OCI-LY3 (cell line): ENCODE measurements around the gene RNF13.
"Not testable (repeated sequence)": the region's sequence is repeated elsewhere in the genome, so short reads cannot be mapped to it uniquely, and the experiment has no call there.

Source experiments
- H2AFZ ChIP-seq: fragments of 200-600, 300-600 bp; shearing (Covaris generic); 2 replicates; pipeline ENCODE4 v1.6.0; 2014; ENCODE audit warnings: antibody characterized with exemption, low read depth, low read length
- H3K27ac ChIP-seq: fragments of 200-600, 300-600 bp; sonication (generic); 2 replicates; pipeline ENCODE4 v1.5.1; 2014; ENCODE audit warnings: mild to moderate bottlenecking, low read length, moderate library complexity, mixed read lengths
- H3K27me3 ChIP-seq: fragments of 200-600, 300-600 bp; sonication (generic); 2 replicates; pipeline ENCODE4 v1.6.1; 2014; ENCODE audit warnings: low read depth, low read length, mixed read lengths
- H3K36me3 ChIP-seq: fragments of 200-600, 300-600 bp; sonication (generic); replicated peaks from 2 replicates; pipeline ENCODE3; 2014; ENCODE audit warnings: low read depth, low read length, mixed read lengths
- H3K4me1 ChIP-seq: fragments of 300-600, 200-600 bp; sonication (generic); 2 replicates; pipeline ENCODE4 v1.6.1; 2014; ENCODE audit warnings: low read length, mixed read lengths
- H3K4me2 ChIP-seq: fragments of 200-600, 300-600 bp; sonication (generic); 2 replicates; pipeline ENCODE4 v1.6.1; 2014; ENCODE audit warnings: low read length, mixed read lengths
- H3K4me3 ChIP-seq: fragments of 300-600, 200-600 bp; sonication (generic); 2 replicates; pipeline ENCODE4 v1.5.1; 2014; ENCODE audit warnings: antibody characterized with exemption, mild to moderate bottlenecking, low read length, moderate library complexity
- H3K79me2 ChIP-seq: fragments of 300-600, 200-600 bp; shearing (Covaris generic); 2 replicates; pipeline ENCODE4 v1.6.1; 2014; ENCODE audit warnings: mild to moderate bottlenecking, low read length, mixed read lengths
- H3K9ac ChIP-seq: fragments of 300-600, 200-600 bp; shearing (Covaris generic); 2 replicates; pipeline ENCODE4 v1.6.0; 2014; ENCODE audit warnings: mild to moderate bottlenecking, low read length, moderate library complexity
- H3K9me3 ChIP-seq: fragments of 200-600, 300-600 bp; shearing (Covaris generic); 2 replicates; pipeline ENCODE4 v1.6.1; 2014; ENCODE audit warnings: low read length, mixed read lengths; ENCODE audit not compliant: insufficient read depth
- H4K20me1 ChIP-seq: fragments of 200-600, 300-600 bp; sonication (generic); 2 replicates; pipeline ENCODE4 v1.6.1; 2016; ENCODE audit warnings: low read length, mixed read lengths; ENCODE audit not compliant: insufficient read depth
- EZH2phosphoT487 ChIP-seq: fragments of 200-600 bp; shearing (Covaris generic); IDR thresholded peaks from 2 replicates; pipeline ENCODE4 v1.6.1; 2018; ENCODE audit warnings: antibody characterized with exemption, mixed run types, low read depth
- TF ChIP-seq, protein P1 (sequence below): fragments of 200-600, 300-600 bp; sonication (generic); IDR thresholded peaks from 2 replicates; pipeline ENCODE4 v1.5.1; 2014; ENCODE audit warnings: antibody characterized with exemption, low read length, low read depth

Gene RNF13

DNA sequence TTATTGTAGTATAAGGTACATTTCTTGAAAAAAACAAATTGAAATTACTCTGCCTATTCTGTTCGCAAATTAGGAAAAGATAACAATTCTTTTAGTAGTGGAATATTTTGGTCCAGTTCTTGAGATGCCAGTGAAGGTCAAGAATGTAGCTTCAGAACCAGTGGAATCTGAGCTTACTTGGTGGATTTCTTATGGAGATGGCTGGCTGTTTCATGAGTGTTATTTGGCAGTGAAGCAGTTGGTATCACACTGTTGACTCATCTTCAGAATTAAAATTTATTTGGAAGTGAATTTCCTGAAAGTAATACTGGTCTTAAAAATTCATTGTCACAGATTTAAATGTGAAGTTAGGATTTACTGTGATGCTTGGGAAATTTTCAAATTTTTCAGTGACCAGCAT is 19.1 kb downstream of the RNF13 start:
- H3K4me3 ChIP-seq: no peak overlapping the region
- H3K4me1 ChIP-seq: no peaks in the 10 kb centered on the region
- peaks cover 72% of the 10 kb centered on the region for H3K79me2 ChIP-seq
- H3K4me2 ChIP-seq: no peak overlapping the region
- TF ChIP-seq, protein P1, sequence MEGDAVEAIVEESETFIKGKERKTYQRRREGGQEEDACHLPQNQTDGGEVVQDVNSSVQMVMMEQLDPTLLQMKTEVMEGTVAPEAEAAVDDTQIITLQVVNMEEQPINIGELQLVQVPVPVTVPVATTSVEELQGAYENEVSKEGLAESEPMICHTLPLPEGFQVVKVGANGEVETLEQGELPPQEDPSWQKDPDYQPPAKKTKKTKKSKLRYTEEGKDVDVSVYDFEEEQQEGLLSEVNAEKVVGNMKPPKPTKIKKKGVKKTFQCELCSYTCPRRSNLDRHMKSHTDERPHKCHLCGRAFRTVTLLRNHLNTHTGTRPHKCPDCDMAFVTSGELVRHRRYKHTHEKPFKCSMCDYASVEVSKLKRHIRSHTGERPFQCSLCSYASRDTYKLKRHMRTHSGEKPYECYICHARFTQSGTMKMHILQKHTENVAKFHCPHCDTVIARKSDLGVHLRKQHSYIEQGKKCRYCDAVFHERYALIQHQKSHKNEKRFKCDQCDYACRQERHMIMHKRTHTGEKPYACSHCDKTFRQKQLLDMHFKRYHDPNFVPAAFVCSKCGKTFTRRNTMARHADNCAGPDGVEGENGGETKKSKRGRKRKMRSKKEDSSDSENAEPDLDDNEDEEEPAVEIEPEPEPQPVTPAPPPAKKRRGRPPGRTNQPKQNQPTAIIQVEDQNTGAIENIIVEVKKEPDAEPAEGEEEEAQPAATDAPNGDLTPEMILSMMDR: no peak
- no peak for TF ChIP-seq EZH2phosphoT487
- no peak overlapping the region for H3K9ac ChIP-seq
- H4K20me1 ChIP-seq: no peaks in the 10 kb centered on the region
- H3K27me3 ChIP-seq: no peaks in the 10 kb centered on the region
- no peak overlapping the region for H3K27ac ChIP-seq
- peaks cover 46% of the 10 kb centered on the region for H3K9me3 ChIP-seq
- H2AFZ ChIP-seq: no peak overlapping the region
- H3K36me3 ChIP-seq: peaks cover 40% of the 10 kb centered on the region

DNA sequence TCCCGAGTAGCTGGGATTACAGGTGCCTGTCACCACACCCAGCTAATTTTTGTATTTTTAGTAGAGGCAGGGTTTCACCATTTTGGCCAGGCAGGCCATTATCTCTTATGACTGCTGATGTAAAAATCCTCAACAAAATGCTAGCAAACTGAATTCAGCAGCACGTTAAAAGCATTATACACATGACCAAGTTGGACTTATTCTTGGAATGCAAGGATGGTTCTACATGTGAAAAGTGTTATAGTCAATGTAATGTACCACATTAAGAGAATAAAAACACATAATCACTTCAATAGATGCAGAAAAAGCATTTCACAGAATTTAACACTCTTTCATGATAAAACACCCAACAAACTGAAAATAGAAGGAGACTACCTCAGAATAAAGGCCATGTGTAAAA is 20.2 kb downstream of the RNF13 start:
- peaks cover 75% of the 10 kb centered on the region for H3K79me2 ChIP-seq
- H3K27me3 ChIP-seq: no peaks in the 10 kb centered on the region
- no peak overlapping the region for H2AFZ ChIP-seq
- TF ChIP-seq, protein P1: no peak
- TF ChIP-seq EZH2phosphoT487: no peak
- H3K4me2 ChIP-seq: no peak overlapping the region
- peaks cover 39% of the 10 kb centered on the region for H3K36me3 ChIP-seq
- H4K20me1 ChIP-seq: no peaks in the 10 kb centered on the region
- no peak overlapping the region for H3K4me3 ChIP-seq
- no peak overlapping the region for H3K27ac ChIP-seq
- no peaks in the 10 kb centered on the region for H3K4me1 ChIP-seq
- H3K9me3 ChIP-seq: peaks cover 45% of the 10 kb centered on the region
- no peak overlapping the region for H3K9ac ChIP-seq

DNA sequence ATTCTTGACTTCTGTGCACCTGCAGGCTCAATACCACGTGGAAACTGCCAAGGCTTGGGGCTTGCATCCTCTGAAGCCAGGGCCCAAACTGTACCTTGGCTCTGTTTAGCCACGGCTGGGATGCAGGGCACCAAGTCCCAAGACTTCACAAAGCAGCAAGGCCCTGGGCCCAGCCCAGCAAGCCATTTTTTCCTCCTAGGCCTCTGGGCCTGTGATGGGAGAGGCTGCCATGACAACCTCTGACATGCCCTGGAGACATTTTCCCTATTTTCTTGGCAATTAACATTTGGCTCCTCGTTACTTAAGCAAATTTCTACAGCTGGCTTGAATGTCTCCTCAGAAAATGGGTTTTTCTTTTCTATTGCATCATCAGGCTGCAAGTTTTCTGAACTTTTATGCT is 25.5 kb downstream of the RNF13 start:
- H3K27ac ChIP-seq, H3K27me3 ChIP-seq, H3K9ac ChIP-seq, H3K4me2 ChIP-seq, H3K4me3 ChIP-seq, H2AFZ ChIP-seq: not testable (repeated sequence)
- Histone ChIP-seq H3K9me3 (peaks cover 18% of the 10 kb centered on the region; the same call in 1 of the 2 replicates), H3K4me1 (peaks cover 13% of the 10 kb centered on the region), H3K36me3 (peaks cover 15% of the 10 kb centered on the region), H4K20me1 (peaks cover 24% of the 10 kb centered on the region), H3K79me2 (peaks cover 61% of the 10 kb centered on the region)

DNA sequence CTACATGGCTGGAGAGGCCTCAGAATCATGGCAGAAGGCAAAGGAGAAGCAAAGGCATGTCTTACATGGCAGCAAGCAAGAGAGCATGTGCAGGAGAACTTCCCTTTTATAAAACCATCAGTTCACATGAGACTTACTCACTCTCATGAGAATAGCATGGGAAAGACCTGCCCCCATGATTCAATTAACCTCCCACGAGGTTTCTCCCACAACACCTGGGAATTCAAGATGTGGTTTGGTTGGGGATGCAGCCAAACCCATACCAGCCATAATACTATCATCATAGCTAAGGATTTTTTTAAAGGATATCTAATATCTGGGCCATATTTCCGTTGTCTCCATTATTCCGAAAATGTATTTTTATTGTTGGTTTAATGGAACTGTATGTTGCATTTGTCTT is 26.5 kb downstream of the RNF13 start:
- H3K9me3 ChIP-seq, H3K9ac ChIP-seq, H3K4me3 ChIP-seq, H3K27me3 ChIP-seq, H2AFZ ChIP-seq, H3K27ac ChIP-seq, H3K4me2 ChIP-seq: not testable (repeated sequence)
- Histone ChIP-seq H3K36me3 (peaks cover 12% of the 10 kb centered on the region), H3K4me1 (peaks cover 13% of the 10 kb centered on the region), H4K20me1 (peaks cover 33% of the 10 kb centered on the region), H3K79me2 (peaks cover 64% of the 10 kb centered on the region)

DNA sequence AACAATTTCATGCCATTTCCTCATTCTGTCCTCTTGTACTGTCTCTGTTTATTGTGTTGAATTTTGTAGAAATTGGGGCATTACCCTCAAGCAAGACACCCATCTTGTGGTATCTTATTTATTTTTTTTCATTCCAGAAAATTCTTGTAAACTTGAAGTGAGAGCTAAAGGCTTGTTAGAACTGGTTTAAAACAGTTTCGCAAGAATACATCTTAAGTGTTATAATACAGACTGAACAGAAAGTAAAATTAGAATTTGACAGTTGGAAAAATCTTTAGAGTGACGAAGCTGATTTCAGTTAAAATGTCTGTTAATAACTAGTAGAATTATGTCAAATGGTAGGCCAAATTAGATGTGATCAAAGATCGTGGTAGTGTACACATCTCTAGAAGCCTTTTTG is 26.9 kb downstream of the RNF13 start:
- Histone ChIP-seq H3K9me3 (0 out of 2 replicates have a peak, but pooled peaks cover 4% of the 10 kb centered on the region), H3K36me3 (peaks cover 8% of the 10 kb centered on the region), H2AFZ (no peak overlapping the region), H3K4me2 (no peak overlapping the region), H3K79me2 (peaks cover 64% of the 10 kb centered on the region), H3K27me3 (no peaks in the 10 kb centered on the region), H3K9ac (no peak overlapping the region), H3K27ac (no peak overlapping the region), H4K20me1 (peaks cover 36% of the 10 kb centered on the region), H3K4me1 (peaks cover 13% of the 10 kb centered on the region), H3K4me3 (no peak overlapping the region)
- no peak for TF ChIP-seq EZH2phosphoT487
- TF ChIP-seq, protein P1: no peak
